Fibroblast of lung (primary cell): ENCODE data around the gene RUNX1.

Source experiments
- EZH2 ChIP-seq: IDR thresholded peaks from 2 replicates; pipeline ENCODE4 v1.5.1; 2012; ENCODE audit warnings: low read length, control low read depth, mild to moderate bottlenecking; ENCODE audit errors: missing control alignments
- TF ChIP-seq, protein P1 (sequence below), 2 donors: IDR thresholded peaks in 1 of 2; conservative IDR thresholded peaks in 1 of 2; 1 replicate in 1 of 2; 2 replicates in 1 of 2; pipeline ENCODE4 v1.5.1; 2011 to 2012; ENCODE audit warnings: low read length in 2 of 2, control low read depth in 1 of 2, inconsistent platforms in 1 of 2, low read depth in 1 of 2, mild to moderate bottlenecking in 1 of 2

DNA sequence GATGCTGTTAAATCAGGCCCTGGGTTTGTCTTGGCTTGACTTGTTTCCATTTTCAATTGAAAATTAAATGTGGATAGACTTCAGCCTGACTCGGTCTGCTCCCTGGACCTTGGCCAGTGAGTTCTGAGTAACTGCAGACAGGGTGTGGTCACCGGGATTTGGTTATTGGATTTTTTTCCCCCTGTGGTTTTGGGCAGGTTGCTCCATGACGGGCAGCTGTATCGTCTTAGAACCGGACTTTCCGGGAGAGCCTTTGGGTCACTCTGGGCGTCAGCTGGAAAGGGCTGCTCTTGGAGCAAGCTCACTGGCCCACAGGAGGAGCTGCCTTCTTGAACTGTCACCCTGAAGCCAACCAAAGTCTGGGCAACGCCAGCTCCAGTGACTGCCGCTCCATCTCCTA lies 305.3 kb downstream of the RUNX1 start:
- TF ChIP-seq EZH2 = no peak
- TF ChIP-seq, protein P1, sequence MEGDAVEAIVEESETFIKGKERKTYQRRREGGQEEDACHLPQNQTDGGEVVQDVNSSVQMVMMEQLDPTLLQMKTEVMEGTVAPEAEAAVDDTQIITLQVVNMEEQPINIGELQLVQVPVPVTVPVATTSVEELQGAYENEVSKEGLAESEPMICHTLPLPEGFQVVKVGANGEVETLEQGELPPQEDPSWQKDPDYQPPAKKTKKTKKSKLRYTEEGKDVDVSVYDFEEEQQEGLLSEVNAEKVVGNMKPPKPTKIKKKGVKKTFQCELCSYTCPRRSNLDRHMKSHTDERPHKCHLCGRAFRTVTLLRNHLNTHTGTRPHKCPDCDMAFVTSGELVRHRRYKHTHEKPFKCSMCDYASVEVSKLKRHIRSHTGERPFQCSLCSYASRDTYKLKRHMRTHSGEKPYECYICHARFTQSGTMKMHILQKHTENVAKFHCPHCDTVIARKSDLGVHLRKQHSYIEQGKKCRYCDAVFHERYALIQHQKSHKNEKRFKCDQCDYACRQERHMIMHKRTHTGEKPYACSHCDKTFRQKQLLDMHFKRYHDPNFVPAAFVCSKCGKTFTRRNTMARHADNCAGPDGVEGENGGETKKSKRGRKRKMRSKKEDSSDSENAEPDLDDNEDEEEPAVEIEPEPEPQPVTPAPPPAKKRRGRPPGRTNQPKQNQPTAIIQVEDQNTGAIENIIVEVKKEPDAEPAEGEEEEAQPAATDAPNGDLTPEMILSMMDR (conservative IDR thresholded peaks at IDR 0.05 in 1 of 2, IDR thresholded peaks at IDR 0.05 in 1 of 2; ENCODE audit: low read depth in 1 of 2, low read length in 2 of 2) = no peak
